ENCODE results near the gene PTPN1.

DNA sequence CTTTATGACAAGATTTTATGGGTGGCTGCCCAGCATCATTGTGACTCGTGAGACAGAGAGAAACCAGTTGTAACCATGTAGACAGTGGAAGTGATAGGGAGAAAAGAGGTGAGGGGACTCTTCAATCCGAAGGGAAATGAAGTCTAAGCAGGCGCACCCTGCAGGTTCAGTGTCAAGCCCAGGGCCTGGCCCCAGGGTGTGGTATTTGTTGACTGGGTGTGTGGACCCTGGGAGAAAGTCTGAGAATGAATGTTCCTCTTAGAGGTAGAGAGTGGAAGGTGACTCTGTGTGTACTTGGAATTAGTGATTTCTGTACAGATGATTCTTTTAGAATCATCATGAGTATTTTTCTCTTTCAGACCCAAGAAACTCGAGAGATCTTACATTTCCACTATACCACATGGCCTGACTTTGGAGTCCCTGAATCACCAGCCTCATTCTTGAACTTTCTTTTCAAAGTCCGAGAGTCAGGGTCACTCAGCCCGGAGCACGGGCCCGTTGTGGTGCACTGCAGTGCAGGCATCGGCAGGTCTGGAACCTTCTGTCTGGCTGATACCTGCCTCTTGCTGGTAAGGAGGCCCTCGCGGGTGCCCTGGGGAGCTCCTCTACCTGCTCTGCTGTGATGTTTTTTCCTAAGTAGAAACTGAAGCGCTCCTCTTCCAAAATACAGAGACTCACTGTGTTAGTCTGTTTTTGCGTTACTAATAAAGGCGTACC lies 68.0 kb downstream of the PTPN1 start:
- TF ChIP-seq POLR2AphosphoS5 (IDR thresholded peaks at IDR 0.05; ENCODE audit: low read depth, low read length), result no peak
- no peak for TF ChIP-seq SIN3A (IDR thresholded peaks at IDR 0.05; ENCODE audit: borderline replicate concordance, insufficient read depth, low read length)
- TF ChIP-seq TAF1 (IDR thresholded peaks at IDR 0.05; ENCODE audit: borderline replicate concordance, insufficient read depth, low read length), result no peak
- no peak for TF ChIP-seq FOXP2 (optimal IDR thresholded peaks at IDR 0.05; ENCODE audit: borderline replicate concordance, extremely low read depth, extremely low read length, insufficient read depth)
